GM12873 (cell line): Measurements from ENCODE around the gene TRIM71.

Experiments used
- CTCF ChIP-seq: IDR thresholded peaks from 2 replicates; pipeline ENCODE4 v1.5.1; 2012; ENCODE audit warnings: low read depth, mild to moderate bottlenecking, moderate library complexity, low read length, control low read depth; ENCODE audit not compliant: insufficient read depth; ENCODE audit errors: missing control alignments

TRIM71 gene

GRCh38 chr3:32940726-32941125 is 122.9 kb downstream of the TRIM71 start:
- no peak for TF ChIP-seq CTCF

- TF ChIP-seq CTCF, result no peak
These were observed 127.3 kb downstream of the TRIM71 start for GRCh38 chr3:32945136-32945535.

- TF ChIP-seq CTCF, result no peak
These were observed 129.4 kb downstream of the TRIM71 start for GRCh38 chr3:32946973-32947788.
